ENCODE data around the gene JMJD1C. TPM values are rescaled to one million over a fixed set of nuclear protein-coding genes. Genes with fewer than 3 reads are reported as not detected.

JMJD1C gene
- total RNA-seq, 1 donor from 2014 or later: 62.6 TPM

- H3K4me1 Mint-ChIP-seq (ENCODE audit: unreplicated experiment): peaks cover 23% of the 10 kb centered on the region
- H3K27ac Mint-ChIP-seq: peak overlapping the region; percentile 96
- TF ChIP-seq CTCF (conservative IDR thresholded peaks at IDR 0.05): peak; percentile 43
- no peak for DNase-seq (ENCODE audit: extremely low spot score, unreplicated experiment)
- no peaks in the 10 kb centered on the region for H3K27me3 Mint-ChIP-seq
- peaks cover 10% of the 10 kb centered on the region for H3K9me3 Mint-ChIP-seq
- H3K4me3 Mint-ChIP-seq: peak overlapping the region; percentile 90
- peaks cover 17% of the 10 kb centered on the region for H3K36me3 Mint-ChIP-seq
Observed at GRCh38 chr10:63132651-63133055, 333.1 kb downstream of the JMJD1C start.

- Mint-ChIP-seq H3K27me3 (no peaks in the 10 kb centered on the region), H3K36me3 (peaks cover 7% of the 10 kb centered on the region), H3K27ac (no peak overlapping the region), H3K4me1 (ENCODE audit: unreplicated experiment) (peaks cover 11% of the 10 kb centered on the region), H3K9me3 (peaks cover 10% of the 10 kb centered on the region), H3K4me3 (peak overlapping the region; percentile 5)
- TF ChIP-seq CTCF (conservative IDR thresholded peaks at IDR 0.05): no peak
- DNase-seq (ENCODE audit: extremely low spot score, unreplicated experiment): no peak
Observed at GRCh38 chr10:63129888-63130287, 335.9 kb downstream of the JMJD1C start.

GRCh38 chr10:63128443-63128842 is 337.3 kb downstream of the JMJD1C start:
- no peaks in the 10 kb centered on the region for H3K27me3 Mint-ChIP-seq
- DNase-seq (ENCODE audit: extremely low spot score, unreplicated experiment): no peak
- peaks cover 5% of the 10 kb centered on the region for H3K4me1 Mint-ChIP-seq (ENCODE audit: unreplicated experiment)
- peaks cover 10% of the 10 kb centered on the region for H3K9me3 Mint-ChIP-seq
- H3K4me3 Mint-ChIP-seq: no peak overlapping the region
- H3K36me3 Mint-ChIP-seq: peaks cover 7% of the 10 kb centered on the region
- no peak overlapping the region for H3K27ac Mint-ChIP-seq
- no peak for TF ChIP-seq CTCF (conservative IDR thresholded peaks at IDR 0.05)

GRCh38 chr10:63125459-63125858 is 340.3 kb downstream of the JMJD1C start:
- DNase-seq (ENCODE audit: extremely low spot score, unreplicated experiment): no peak
- H3K4me3 Mint-ChIP-seq: no peak overlapping the region
- H3K27ac Mint-ChIP-seq: no peak overlapping the region
- no peak for TF ChIP-seq CTCF (conservative IDR thresholded peaks at IDR 0.05)
- peaks cover 5% of the 10 kb centered on the region for H3K9me3 Mint-ChIP-seq
- no peaks in the 10 kb centered on the region for H3K36me3 Mint-ChIP-seq
- H3K27me3 Mint-ChIP-seq: no peaks in the 10 kb centered on the region
- peaks cover 3% of the 10 kb centered on the region for H3K4me1 Mint-ChIP-seq (ENCODE audit: unreplicated experiment)

- H3K27ac Mint-ChIP-seq: no peak overlapping the region
- H3K27me3 Mint-ChIP-seq: no peaks in the 10 kb centered on the region
- H3K9me3 Mint-ChIP-seq: no peaks in the 10 kb centered on the region
- peaks cover 6% of the 10 kb centered on the region for H3K4me1 Mint-ChIP-seq (ENCODE audit: unreplicated experiment)
- DNase-seq (ENCODE audit: extremely low spot score, unreplicated experiment): no peak
- no peak overlapping the region for H3K4me3 Mint-ChIP-seq
- no peaks in the 10 kb centered on the region for H3K36me3 Mint-ChIP-seq
- TF ChIP-seq CTCF (conservative IDR thresholded peaks at IDR 0.05): no peak
Observed at GRCh38 chr10:63123727-63124362, 341.9 kb downstream of the JMJD1C start.
